Testis (tissue), 3 donors: Measurements from ENCODE around the gene SLK. TPM values are rescaled to one million over a fixed set of nuclear protein-coding genes. Genes with fewer than 3 reads are reported as not detected.

Source experiments
- DNase-seq: peaks from one replicate; pipeline ENCODE4 v3.0.0-alpha.2; 2019
- H3K27ac ChIP-seq, 2 donors: fragments of 200-600 bp; sonication (generic); one replicate each; pipeline ENCODE4 v1.5.1; 2019
- H3K27me3 ChIP-seq: fragments of 200-600 bp; sonication (generic); one replicate; pipeline ENCODE4 v1.5.1; 2019
- H3K36me3 ChIP-seq: fragments of 200-600 bp; sonication (generic); one replicate; pipeline ENCODE4 v1.5.1; 2017; ENCODE audit warnings: low read depth; ENCODE audit errors: missing control alignments
- H3K4me1 ChIP-seq: fragments of 200-600 bp; sonication (generic); one replicate; pipeline ENCODE4 v1.5.1; 2019
- H3K4me3 ChIP-seq, 2 donors: fragments of 200-600 bp; sonication (generic); one replicate each; pipeline ENCODE4 v1.5.1; 2017 to 2019
- H3K9me3 ChIP-seq: fragments of 200-600 bp; sonication (generic); one replicate; pipeline ENCODE4 v1.5.1; 2017
- POLR2A ChIP-seq: fragments of 450-650 bp; IDR thresholded peaks from one replicate; pipeline ENCODE4 v1.6.1; 2017; ENCODE audit warnings: antibody characterized with exemption, mild to moderate bottlenecking, moderate library complexity
- WGBS, 2 donors: methylation state at CpG; one replicate each; pipeline ENCODE4 v1.1.5; 2018; 5-methylcytosine and 5-hydroxymethylcytosine counted together
- intact Hi-C: fragments of 100-400 bp; cut with DNase I; formaldehyde crosslinking; loops from one replicate; pipeline ENCODE4 v1.15.1; 2023; ENCODE audit warnings: low total_unique reads
- polyA plus RNA-seq: library from polyadenylated mRNA; stranded (reverse); fragments of 350-450 nt; fragmentation: Illumina TruSeq; extraction: RNeasy Lipid Tissue Mini Kit (QIAGEN cat#74804); gene quantifications from one replicate; pipeline ENCODE4 v1.2.3, GENCODE V29; 2014; ENCODE audit warnings: low read depth, low replicate concordance; ENCODE audit not compliant: insufficient read depth
- total RNA-seq, 2 donors: library from RNA; depleted of rRNA; stranded (reverse); fragments of >200 nt; gene quantifications; one replicate each; pipeline ENCODE4 v1.2.3, GENCODE V29; 2016
- TF ChIP-seq, protein P1 (sequence below), 3 experiments: fragments of 450-650 bp in 2 of 3; fragments of 200-600 bp in 1 of 3; sonication (generic) in 1 of 3; IDR thresholded peaks; one replicate each; pipeline ENCODE4 v1.5.1; 2016 to 2019; ENCODE audit warnings: antibody characterized with exemption in 3 of 3, mild to moderate bottlenecking in 2 of 3, moderate library complexity in 1 of 3

Gene SLK
- total and polyA plus RNA-seq, 3 donors from 2014 or later = 10.7 to 59.4 (median 57.7) TPM

DNA sequence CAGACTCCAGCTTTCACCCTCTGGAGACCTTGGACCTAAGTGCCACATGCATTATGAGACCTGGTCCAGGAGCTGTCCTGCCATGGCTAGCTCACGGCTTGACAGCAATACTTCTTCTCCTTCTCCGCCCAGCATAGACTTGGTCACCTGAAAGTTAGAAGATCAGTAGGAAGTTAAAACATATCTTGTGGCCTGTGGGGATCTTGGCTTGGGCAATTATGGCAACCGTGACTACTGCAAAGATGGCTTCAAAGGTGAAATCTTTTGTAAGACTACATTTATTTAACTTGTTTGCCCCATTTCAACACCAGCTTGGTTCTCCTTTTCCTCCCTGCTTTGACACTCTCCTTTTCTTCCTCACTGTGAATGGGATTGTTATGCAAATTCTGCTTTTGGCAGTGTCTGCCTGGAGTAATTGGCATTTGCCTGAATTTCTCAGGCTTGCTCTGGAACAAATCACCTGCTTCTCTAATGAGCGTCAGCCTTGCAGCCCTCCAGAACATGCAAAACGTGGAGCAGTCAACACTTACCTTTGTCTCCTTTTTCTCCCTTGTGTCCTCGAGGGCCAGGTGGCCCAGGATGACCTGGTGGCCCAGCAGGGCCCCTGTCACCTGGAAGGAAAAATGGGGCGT lies 65.3 kb downstream of the SLK start:
- H3K9me3 ChIP-seq = no peaks in the 10 kb centered on the region
- DNase-seq = no peak
- no peaks in the 10 kb centered on the region for H3K4me1 ChIP-seq
- H3K4me3 ChIP-seq = no peak overlapping the region
- no peak for TF ChIP-seq POLR2A
- TF ChIP-seq, protein P1, sequence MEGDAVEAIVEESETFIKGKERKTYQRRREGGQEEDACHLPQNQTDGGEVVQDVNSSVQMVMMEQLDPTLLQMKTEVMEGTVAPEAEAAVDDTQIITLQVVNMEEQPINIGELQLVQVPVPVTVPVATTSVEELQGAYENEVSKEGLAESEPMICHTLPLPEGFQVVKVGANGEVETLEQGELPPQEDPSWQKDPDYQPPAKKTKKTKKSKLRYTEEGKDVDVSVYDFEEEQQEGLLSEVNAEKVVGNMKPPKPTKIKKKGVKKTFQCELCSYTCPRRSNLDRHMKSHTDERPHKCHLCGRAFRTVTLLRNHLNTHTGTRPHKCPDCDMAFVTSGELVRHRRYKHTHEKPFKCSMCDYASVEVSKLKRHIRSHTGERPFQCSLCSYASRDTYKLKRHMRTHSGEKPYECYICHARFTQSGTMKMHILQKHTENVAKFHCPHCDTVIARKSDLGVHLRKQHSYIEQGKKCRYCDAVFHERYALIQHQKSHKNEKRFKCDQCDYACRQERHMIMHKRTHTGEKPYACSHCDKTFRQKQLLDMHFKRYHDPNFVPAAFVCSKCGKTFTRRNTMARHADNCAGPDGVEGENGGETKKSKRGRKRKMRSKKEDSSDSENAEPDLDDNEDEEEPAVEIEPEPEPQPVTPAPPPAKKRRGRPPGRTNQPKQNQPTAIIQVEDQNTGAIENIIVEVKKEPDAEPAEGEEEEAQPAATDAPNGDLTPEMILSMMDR (IDR thresholded peaks at IDR 0.05) = no peak
- H3K27me3 ChIP-seq = no peaks in the 10 kb centered on the region
- H3K27ac ChIP-seq = no peak overlapping the region
- H3K36me3 ChIP-seq = no peaks in the 10 kb centered on the region
- 81 to 88% methylated on average over 7 of the region's 7 CpGs for WGBS, 2 donors
- intact Hi-C loops = no loop called here

DNA sequence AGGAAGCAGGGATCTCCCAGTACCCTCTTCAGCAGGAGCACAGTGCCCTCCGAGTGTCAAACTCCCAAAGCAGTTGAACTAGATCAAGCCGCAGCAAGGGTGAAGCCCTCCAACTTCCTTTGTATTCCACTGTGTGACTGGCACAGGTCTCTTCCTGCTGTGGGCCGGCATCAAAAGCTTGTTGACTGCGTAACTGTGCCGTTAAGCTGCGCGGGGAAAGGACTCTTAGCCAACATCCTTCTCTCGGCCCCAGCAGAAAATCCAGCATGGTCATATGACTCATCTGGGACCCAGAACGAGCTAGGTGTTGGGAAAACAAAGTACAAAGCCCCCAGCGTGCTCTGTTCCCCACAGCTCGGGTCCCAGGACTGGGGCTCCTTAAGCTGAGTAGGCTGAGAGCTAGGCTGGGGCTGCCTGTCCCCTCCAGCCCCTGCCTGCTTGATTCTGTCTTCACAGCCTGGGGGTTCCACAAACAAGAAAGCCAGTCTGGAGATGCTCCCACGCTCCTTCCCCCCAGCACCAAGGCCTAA lies 66.5 kb downstream of the SLK start:
- Histone ChIP-seq H3K36me3 (no peaks in the 10 kb centered on the region), H3K27me3 (no peaks in the 10 kb centered on the region), H3K9me3 (no peaks in the 10 kb centered on the region), H3K4me3 (no peak overlapping the region), H3K4me1 (no peaks in the 10 kb centered on the region), H3K27ac (no peak overlapping the region)
- intact Hi-C loops = no loop called here
- TF ChIP-seq, protein P1 (IDR thresholded peaks at IDR 0.05) = no peak
- TF ChIP-seq POLR2A = no peak
- no peak for DNase-seq
- WGBS, 2 donors = 55 to 80% methylated on average over 7 to 12 of the region's 12 CpGs

DNA sequence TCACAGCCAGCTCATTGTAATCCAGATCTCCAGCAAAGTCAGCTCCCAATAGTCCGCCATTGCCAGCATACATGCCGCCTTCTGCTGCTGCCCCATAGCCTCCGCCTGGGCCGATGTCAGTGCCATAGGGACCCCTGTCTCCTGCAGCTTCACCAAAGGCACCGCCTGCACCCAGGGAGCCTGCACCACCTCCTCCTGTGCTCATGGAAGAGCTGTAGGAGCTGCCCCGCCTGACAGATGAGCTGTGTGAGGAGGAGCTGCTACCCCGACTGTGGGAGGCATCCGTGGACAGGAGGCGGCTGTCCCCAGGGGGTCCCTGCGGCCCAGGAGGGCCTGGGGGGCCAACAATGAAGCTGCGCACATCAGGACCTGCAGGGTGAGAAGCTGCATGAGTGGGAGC lies 67.0 kb downstream of the SLK start:
- intact Hi-C loops = no loop called here
- H3K36me3 ChIP-seq = no peaks in the 10 kb centered on the region
- H3K27me3 ChIP-seq = no peaks in the 10 kb centered on the region
- no peak overlapping the region for H3K4me3 ChIP-seq
- H3K27ac ChIP-seq = peak overlapping the region in 1 of 2 donors; percentile 19
- DNase-seq = no peak
- H3K9me3 ChIP-seq = no peaks in the 10 kb centered on the region
- no peaks in the 10 kb centered on the region for H3K4me1 ChIP-seq
- TF ChIP-seq, protein P1 (IDR thresholded peaks at IDR 0.05) = no peak
- no peak for TF ChIP-seq POLR2A
- 67 to 85% methylated on average over 9 to 11 of the region's 11 CpGs for WGBS, 2 donors

DNA sequence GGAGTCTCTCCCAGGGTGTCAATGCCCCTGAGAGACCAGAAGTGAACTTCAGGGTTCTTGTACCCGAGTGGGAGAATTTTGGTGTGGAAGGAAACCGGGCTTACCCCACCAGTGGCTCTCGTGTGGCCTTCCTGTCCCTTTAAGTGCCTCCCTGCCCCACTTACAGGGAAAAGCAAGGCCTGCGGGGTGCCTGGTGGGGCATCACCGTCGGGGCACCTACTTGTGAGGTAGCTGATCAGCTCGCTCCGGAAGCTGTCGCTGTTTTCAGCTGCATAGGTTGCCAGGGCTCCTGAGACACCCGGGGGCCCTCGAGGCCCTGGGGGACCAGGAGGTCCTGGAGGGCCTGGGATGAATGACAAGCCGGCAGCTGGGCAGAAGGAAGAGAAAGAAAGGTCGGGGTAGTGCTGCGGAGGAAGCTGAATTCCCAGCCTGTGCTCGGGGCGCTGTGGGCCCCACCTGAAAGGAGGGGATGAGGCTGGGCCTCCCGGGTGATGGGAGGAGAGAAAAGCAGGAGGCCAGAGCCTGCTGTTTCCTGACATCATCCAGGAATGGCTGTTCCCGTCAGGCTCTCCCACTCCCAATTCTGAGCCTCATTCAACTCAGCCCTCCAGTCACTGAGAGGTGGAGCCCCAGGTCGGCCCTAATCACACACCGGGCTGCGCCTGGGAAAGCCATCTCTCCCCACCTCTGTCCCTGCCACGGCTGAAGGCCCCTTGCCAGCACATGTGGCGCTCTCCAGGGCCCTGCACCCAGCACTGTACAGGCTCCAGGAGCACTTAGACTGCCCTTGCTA lies 67.7 kb downstream of the SLK start:
- Histone ChIP-seq H3K9me3 (no peaks in the 10 kb centered on the region), H3K36me3 (no peaks in the 10 kb centered on the region), H3K4me1 (no peaks in the 10 kb centered on the region), H3K4me3 (no peak overlapping the region), H3K27me3 (no peaks in the 10 kb centered on the region), H3K27ac (peak overlapping the region in 1 of 2 donors; percentile 19)
- TF ChIP-seq, protein P1 (IDR thresholded peaks at IDR 0.05) = no peak
- no peak for TF ChIP-seq POLR2A
- 59 to 62% methylated on average over 10 to 22 of the region's 23 CpGs for WGBS, 2 donors
- intact Hi-C loops = no loop called here
- DNase-seq = no peak
